ENCODE results near the gene FES. TPM values are rescaled to one million over a fixed set of nuclear protein-coding genes. Genes with fewer than 3 reads are reported as not detected.
"Not testable (repeated sequence)": the region's sequence is repeated elsewhere in the genome, so short reads cannot be mapped to it uniquely, and the experiment has no call there.

The FES gene
- total RNA-seq, 4 donors from 2014 or later = 5.3 to 13.5 (median 10.1) TPM

- ATAC-seq = peak; percentile 57 to 62
- Histone ChIP-seq H3K27ac (peak overlapping the region; percentile 93 to 98 (median 96)), H3K4me3 (peak overlapping the region; percentile 78 to 97 (median 88)), H3K27me3 (no peaks in the 10 kb centered on the region), H3K4me1 (peaks cover 30 to 42% of the 10 kb centered on the region in 2 donors), H3K9me3 (no peaks in the 10 kb centered on the region), H3K36me3 (peaks cover 0 to 22% of the 10 kb centered on the region in 2 donors)
- TF ChIP-seq POLR2A (IDR thresholded peaks at IDR 0.05) = peak; percentile 41 to 70
- no peak for TF ChIP-seq CTCF (IDR thresholded peaks at IDR 0.05 in 4 of 5, conservative IDR thresholded peaks at IDR 0.05 in 1 of 5)
- DNase-seq = peak; percentile 36 to 63
- intact Hi-C loops (cut with DNase I; ENCODE audit: low total_unique reads) (loop anchor here (2.0 to 5.0 kb wide), 4 partner anchors 30 to 210 kb away; partner anchors contain the start of genes BLM and MAN2A2), in situ Hi-C loops (cut with MboI; ENCODE audit: low sequenced_read_pairs in 4 of 4) (no loop called here)
Observed at GRCh38 chr15:90872486-90873184, 11.7 kb upstream of the FES start.

- no peak for DNase-seq
- in situ Hi-C loops (cut with MboI; ENCODE audit: low sequenced_read_pairs in 4 of 4) = no loop called here
- no peak for ATAC-seq
- TF ChIP-seq CTCF (IDR thresholded peaks at IDR 0.05 in 4 of 5, conservative IDR thresholded peaks at IDR 0.05 in 1 of 5) = no peak
- H3K27ac ChIP-seq = peak overlapping the region; percentile 93 to 98 (median 96)
- peaks cover 30 to 42% of the 10 kb centered on the region in 2 donors for H3K4me1 ChIP-seq
- intact Hi-C loops (cut with DNase I; ENCODE audit: low total_unique reads) = loop anchor here (2.0 to 5.0 kb wide), 4 partner anchors 29 to 211 kb away; partner anchors contain the start of genes BLM and MAN2A2
- peaks cover 0 to 31% of the 10 kb centered on the region in 2 donors for H3K36me3 ChIP-seq
- no peaks in the 10 kb centered on the region for H3K9me3 ChIP-seq
- H3K4me3 ChIP-seq = peak overlapping the region; percentile 78 to 97 (median 88)
- no peaks in the 10 kb centered on the region for H3K27me3 ChIP-seq
Observed at GRCh38 chr15:90873488-90873997, 10.8 kb upstream of the FES start.

GRCh38 chr15:90873998-90874605 lies 10.2 kb upstream of the FES start:
- no peaks in the 10 kb centered on the region for H3K27me3 ChIP-seq
- H3K27ac ChIP-seq = peak overlapping the region; percentile 93 to 98 (median 96)
- no peak for ATAC-seq
- TF ChIP-seq CTCF (IDR thresholded peaks at IDR 0.05 in 4 of 5, conservative IDR thresholded peaks at IDR 0.05 in 1 of 5) = no peak
- TF ChIP-seq POLR2A (IDR thresholded peaks at IDR 0.05) = no peak
- intact Hi-C loops (cut with DNase I; ENCODE audit: low total_unique reads) (loop anchor here (2.0 to 5.0 kb wide), 4 partner anchors 29 to 212 kb away; partner anchors contain the start of genes BLM and MAN2A2), in situ Hi-C loops (cut with MboI; ENCODE audit: low sequenced_read_pairs in 4 of 4) (no loop called here)
- no peaks in the 10 kb centered on the region for H3K9me3 ChIP-seq
- DNase-seq = no peak
- peak overlapping the region in 3 of 4 donors; percentile 79 to 97 (median 96) for H3K4me3 ChIP-seq
- peaks cover 0 to 36% of the 10 kb centered on the region in 2 donors for H3K36me3 ChIP-seq
- H3K4me1 ChIP-seq = peaks cover 24 to 38% of the 10 kb centered on the region in 2 donors

- H3K4me3 ChIP-seq, H3K27me3 ChIP-seq, H3K9me3 ChIP-seq, DNase-seq, ATAC-seq, H3K27ac ChIP-seq: not testable (repeated sequence)
- intact Hi-C loops (cut with DNase I; ENCODE audit: low total_unique reads) = loop anchor here (5.0 kb wide), 1 partner anchor 213 kb away; no protein-coding TSS in a partner anchor
- in situ Hi-C loops (cut with MboI; ENCODE audit: low sequenced_read_pairs in 4 of 4) = loop anchor here (25.0 kb wide), 3 partner anchors 163 to 563 kb away; partner anchors contain the start of gene BLM (in 2 of the 4)
- peaks cover 23 to 30% of the 10 kb centered on the region in 2 donors for H3K4me1 ChIP-seq
- H3K36me3 ChIP-seq = peaks cover 0 to 45% of the 10 kb centered on the region in 2 donors
Observed at GRCh38 chr15:90874986-90875385, 9.3 kb upstream of the FES start.

- no peak for DNase-seq
Observed at GRCh38 chr15:90875549-90875981, 8.7 kb upstream of the FES start.

More at GRCh38 chr15:90875549-90875981, 8.7 kb upstream of the FES start:
- Histone ChIP-seq H3K4me3 (no peak overlapping the region), H3K27ac (no peak overlapping the region), H3K36me3 (peaks cover 0 to 51% of the 10 kb centered on the region in 2 donors), H3K4me1 (peaks cover 23 to 24% of the 10 kb centered on the region in 2 donors), H3K9me3 (no peaks in the 10 kb centered on the region), H3K27me3 (no peaks in the 10 kb centered on the region)
- ATAC-seq = no peak
- TF ChIP-seq POLR2A (IDR thresholded peaks at IDR 0.05) = no peak
- no peak for TF ChIP-seq CTCF (IDR thresholded peaks at IDR 0.05 in 4 of 5, conservative IDR thresholded peaks at IDR 0.05 in 1 of 5)
- intact Hi-C loops (cut with DNase I; ENCODE audit: low total_unique reads) (no loop called here), in situ Hi-C loops (cut with MboI; ENCODE audit: low sequenced_read_pairs in 4 of 4) (loop anchor here (25.0 kb wide), 3 partner anchors 163 to 563 kb away; partner anchors contain the start of gene BLM (in 2 of the 4))

All from gastrocnemius medialis (tissue), 4 donors.